HG03521 (cell line): ENCODE measurements around the gene ACTL6B.
"Not testable (repeated sequence)": the region's sequence is repeated elsewhere in the genome, so short reads cannot be mapped to it uniquely, and the experiment has no call there.

Experiments
- ATAC-seq: cut with Tn5 transposase; IDR thresholded peaks from one replicate; pipeline ENCODE4 v1.9.1; 2021; ENCODE audit warnings: mild to moderate bottlenecking, moderate library complexity; ENCODE audit not compliant: unreplicated experiment

Gene ACTL6B

GRCh38 chr7:100671353-100672327 is 15.4 kb upstream of the ACTL6B start:
- no peak for ATAC-seq

GRCh38 chr7:100670074-100670473 is 13.8 kb upstream of the ACTL6B start:
- ATAC-seq: no peak

- not testable (repeated sequence) for ATAC-seq
Measured at GRCh38 chr7:100669106-100669505, 12.9 kb upstream of the ACTL6B start.

- no peak for ATAC-seq
Measured at GRCh38 chr7:100668069-100668449, 11.8 kb upstream of the ACTL6B start.

- no peak for ATAC-seq
Measured at GRCh38 chr7:100667331-100668068, 11.3 kb upstream of the ACTL6B start.

- ATAC-seq: no peak
Measured at GRCh38 chr7:100665168-100665726, 9.0 kb upstream of the ACTL6B start.

- not testable (repeated sequence) for ATAC-seq
Measured at GRCh38 chr7:100662194-100662776, 6.0 kb upstream of the ACTL6B start.

- no peak for ATAC-seq
Measured at GRCh38 chr7:100654908-100655831, 1.1 kb downstream of the ACTL6B start.

GRCh38 chr7:100649826-100650565 is 6.3 kb downstream of the ACTL6B start:
- ATAC-seq: no peak

GRCh38 chr7:100642534-100642907 is 13.7 kb downstream of the ACTL6B start:
- no peak for ATAC-seq

GRCh38 chr7:100641860-100642533 is 14.3 kb downstream of the ACTL6B start:
- no peak for ATAC-seq

- no peak for ATAC-seq
Measured at GRCh38 chr7:100641463-100641859, 14.8 kb downstream of the ACTL6B start, which contains the start of gene TFR2. Gene TFR2, minus strand, starts transcription at chr7:100641552. Its CDS starts 43 bp downstream, at chr7:100641509.

GRCh38 chr7:100640517-100641440 is 15.5 kb downstream of the ACTL6B start:
- no peak for ATAC-seq

- ATAC-seq: no peak
Measured at GRCh38 chr7:100639995-100640516, 16.2 kb downstream of the ACTL6B start.

- peak; percentile 53 for ATAC-seq
Measured at GRCh38 chr7:100632951-100633717, 23.1 kb downstream of the ACTL6B start.

GRCh38 chr7:100630066-100630465 is 26.2 kb downstream of the ACTL6B start:
- no peak for ATAC-seq
